ENCODE results near the gene PPP6R3.
"Not testable (repeated sequence)": the region's sequence is repeated elsewhere in the genome, so short reads cannot be mapped to it uniquely, and the experiment has no call there.

PPP6R3 gene

GRCh38 chr11:68527585-68527984, 67.0 kb downstream of the PPP6R3 start:
- no peak for DNase-seq (ENCODE audit: low read depth)

GRCh38 chr11:68528630-68529029, 68.1 kb downstream of the PPP6R3 start:
- DNase-seq (ENCODE audit: low read depth), result no peak

- no peak for DNase-seq (ENCODE audit: low read depth)
These were observed 70.7 kb downstream of the PPP6R3 start for GRCh38 chr11:68531129-68531693.

- no peak for DNase-seq (ENCODE audit: low read depth)
These were observed 72.3 kb downstream of the PPP6R3 start for GRCh38 chr11:68532727-68533369.

- no peak for DNase-seq (ENCODE audit: low read depth)
These were observed 73.4 kb downstream of the PPP6R3 start for GRCh38 chr11:68533945-68534344.

GRCh38 chr11:68535098-68535497, 74.5 kb downstream of the PPP6R3 start:
- DNase-seq (ENCODE audit: low read depth), result no peak

- DNase-seq (ENCODE audit: low read depth), result no peak
These were observed 76.2 kb downstream of the PPP6R3 start for GRCh38 chr11:68536706-68537105.

GRCh38 chr11:68538025-68538424, 77.5 kb downstream of the PPP6R3 start:
- DNase-seq (ENCODE audit: low read depth), result no peak

- DNase-seq (ENCODE audit: low read depth), result no peak
These were observed 78.8 kb downstream of the PPP6R3 start for GRCh38 chr11:68539395-68539794.

- not testable (repeated sequence) for DNase-seq (ENCODE audit: low read depth)
These were observed 80.0 kb downstream of the PPP6R3 start for GRCh38 chr11:68540504-68540903.

- no peak for DNase-seq (ENCODE audit: low read depth)
These were observed 80.6 kb downstream of the PPP6R3 start for GRCh38 chr11:68541116-68541515.

GRCh38 chr11:68541991-68542390, 81.4 kb downstream of the PPP6R3 start:
- DNase-seq (ENCODE audit: low read depth), result no peak

- DNase-seq (ENCODE audit: low read depth), result peak; percentile 40
These were observed 82.1 kb downstream of the PPP6R3 start for GRCh38 chr11:68542617-68543016.

- DNase-seq (ENCODE audit: low read depth), result no peak
These were observed 83.0 kb downstream of the PPP6R3 start for GRCh38 chr11:68543594-68543993.

GRCh38 chr11:68545347-68545746, 84.8 kb downstream of the PPP6R3 start:
- no peak for DNase-seq (ENCODE audit: low read depth)

GRCh38 chr11:68545796-68546195, 85.2 kb downstream of the PPP6R3 start:
- no peak for DNase-seq (ENCODE audit: low read depth)

- no peak for DNase-seq (ENCODE audit: low read depth)
These were observed 86.0 kb downstream of the PPP6R3 start for GRCh38 chr11:68546555-68546954.

- peak; percentile 10 for DNase-seq (ENCODE audit: low read depth)
These were observed 89.4 kb downstream of the PPP6R3 start for GRCh38 chr11:68549789-68550484.

GRCh38 chr11:68550485-68550817, 89.9 kb downstream of the PPP6R3 start:
- DNase-seq (ENCODE audit: low read depth), result no peak

GRCh38 chr11:68551223-68551622, 90.7 kb downstream of the PPP6R3 start:
- DNase-seq (ENCODE audit: low read depth), result no peak

- DNase-seq (ENCODE audit: low read depth), result no peak
These were observed 91.2 kb downstream of the PPP6R3 start for GRCh38 chr11:68551777-68552176.

- DNase-seq (ENCODE audit: low read depth), result no peak
These were observed 92.0 kb downstream of the PPP6R3 start for GRCh38 chr11:68552542-68552941.

- DNase-seq (ENCODE audit: low read depth), result no peak
These were observed 99.7 kb downstream of the PPP6R3 start for GRCh38 chr11:68560216-68560615.

- no peak for DNase-seq (ENCODE audit: low read depth)
These were observed 102.9 kb downstream of the PPP6R3 start for GRCh38 chr11:68563454-68563853.
